HEK293 (cell line): ENCODE measurements around the gene NCLN.

Experiments used
- CTCF ChIA-PET: fragments of 350-600 bp; formaldehyde crosslinking; extraction: SDS; loops from one replicate; lab custom pipeline; 2021; ENCODE audit warnings: antibody characterized with exemption; lab: Yijun Ruan, JAX
- POLR2A ChIA-PET: fragments of 300-600 bp; formaldehyde crosslinking; extraction: SDS; loops from one replicate; lab custom pipeline; 2020; ENCODE audit warnings: antibody characterized with exemption, inconsistent platforms; lab: Yijun Ruan, JAX
- H3K27ac ChIP-seq: fragments of 200-500 bp; sonication (Bioruptor generic); 2 replicates; pipeline ENCODE4 v1.5.1; 2014; ENCODE audit warnings: low read depth, low read length, control low read depth, inconsistent platforms; ENCODE audit errors: extremely low read depth
- H3K36me3 ChIP-seq, 2 experiments: fragments of 200-500 bp in 1 of 2; sonication (Bioruptor generic) in 1 of 2; 1 replicate in 1 of 2; 2 replicates in 1 of 2; pipeline ENCODE4 v1.5.1; 2014 to 2017; ENCODE audit warnings: inconsistent platforms in 2 of 2, low read length in 2 of 2; ENCODE audit not compliant: control insufficient read depth in 2 of 2, insufficient read depth in 1 of 2
- H3K4me1 ChIP-seq: fragments of 200-500 bp; sonication (Bioruptor generic); 2 replicates; pipeline ENCODE4 v1.5.1; 2014; ENCODE audit warnings: mild to moderate bottlenecking, low read length, inconsistent platforms; ENCODE audit not compliant: control insufficient read depth, insufficient read depth
- H3K4me3 ChIP-seq: 2 replicates; pipeline ENCODE4 v1.5.1; 2011; ENCODE audit warnings: low read depth, mild to moderate bottlenecking, control low read depth, low read length, moderate library complexity
- H3K9me3 ChIP-seq: fragments of 200-500 bp; sonication (Bioruptor generic); 2 replicates; pipeline ENCODE4 v1.5.1; 2014; ENCODE audit warnings: low read depth, low read length, inconsistent platforms; ENCODE audit not compliant: control insufficient read depth, insufficient read depth
- EGR2 ChIP-seq: fragments of 450-650 bp; formaldehyde crosslinking; IDR thresholded peaks from 2 replicates; pipeline ENCODE4 v1.5.1; 2016; ENCODE audit warnings: low read depth, missing biosample characterization, missing genetic modification characterization
- MZF1 ChIP-seq: fragments of 450-650 bp; formaldehyde crosslinking; IDR thresholded peaks from 2 replicates; pipeline ENCODE4 v1.5.1; 2017; ENCODE audit warnings: missing biosample characterization, missing genetic modification characterization, borderline replicate concordance
- SP7 ChIP-seq: fragments of 450-650 bp; formaldehyde crosslinking; IDR thresholded peaks from 2 replicates; pipeline ENCODE4 v1.5.1; 2016; ENCODE audit warnings: missing biosample characterization, missing genetic modification characterization
- YY2 ChIP-seq: fragments of 450-650 bp; formaldehyde crosslinking; IDR thresholded peaks from 2 replicates; pipeline ENCODE4 v1.5.1; 2016; ENCODE audit warnings: missing biosample characterization, missing genetic modification characterization
- ZBTB17 ChIP-seq: fragments of 450-650 bp; formaldehyde crosslinking; IDR thresholded peaks from 2 replicates; pipeline ENCODE4 v1.5.1; 2016; ENCODE audit warnings: missing biosample characterization, missing genetic modification characterization
- ZFHX2 ChIP-seq: fragments of 450-650 bp; formaldehyde crosslinking; conservative IDR thresholded peaks from 2 replicates; pipeline ENCODE4 v1.5.1; 2016; ENCODE audit warnings: missing biosample characterization, missing genetic modification characterization
- ZFP41 ChIP-seq: fragments of 450-650 bp; formaldehyde crosslinking; IDR thresholded peaks from 2 replicates; pipeline ENCODE4 v1.5.1; 2016; ENCODE audit warnings: missing biosample characterization, missing genetic modification characterization, borderline replicate concordance
- ZNF155 ChIP-seq: fragments of 450-650 bp; formaldehyde crosslinking; IDR thresholded peaks from 2 replicates; pipeline ENCODE4 v1.5.1; 2016; ENCODE audit warnings: missing biosample characterization, missing genetic modification characterization
- ZNF366 ChIP-seq: fragments of 450-650 bp; formaldehyde crosslinking; conservative IDR thresholded peaks from 2 replicates; pipeline ENCODE4 v1.5.1; 2016; ENCODE audit warnings: missing biosample characterization, missing genetic modification characterization
- ZNF501 ChIP-seq: fragments of 450-650 bp; formaldehyde crosslinking; IDR thresholded peaks from 2 replicates; pipeline ENCODE4 v1.5.1; 2016; ENCODE audit warnings: missing biosample characterization, missing genetic modification characterization
- ZNF521 ChIP-seq: fragments of 450-650 bp; formaldehyde crosslinking; IDR thresholded peaks from 2 replicates; pipeline ENCODE4 v1.5.1; 2017; ENCODE audit warnings: missing biosample characterization, mild to moderate bottlenecking, missing genetic modification characterization
- ZNF530 ChIP-seq: fragments of 450-650 bp; formaldehyde crosslinking; IDR thresholded peaks from 2 replicates; pipeline ENCODE4 v1.5.1; 2016; ENCODE audit warnings: low read depth, missing biosample characterization, missing genetic modification characterization
- ZNF571 ChIP-seq: fragments of 450-650 bp; formaldehyde crosslinking; IDR thresholded peaks from 2 replicates; pipeline ENCODE4 v1.5.0; 2017; ENCODE audit warnings: missing biosample characterization, missing genetic modification characterization
- ZNF629 ChIP-seq: fragments of 450-650 bp; formaldehyde crosslinking; IDR thresholded peaks from 2 replicates; pipeline ENCODE4 v1.5.1; 2017; ENCODE audit warnings: missing biosample characterization, missing genetic modification characterization
- ZNF658 ChIP-seq: fragments of 450-650 bp; formaldehyde crosslinking; IDR thresholded peaks from 2 replicates; pipeline ENCODE4; 2016; ENCODE audit warnings: missing biosample characterization, missing genetic modification characterization
- ZNF677 ChIP-seq: fragments of 450-650 bp; IDR thresholded peaks from 2 replicates; pipeline ENCODE4 v1.5.0; 2018; ENCODE audit warnings: missing biosample characterization, mild to moderate bottlenecking, missing genetic modification characterization, moderate library complexity
- ZNF791 ChIP-seq: fragments of 450-650 bp; formaldehyde crosslinking; IDR thresholded peaks from 2 replicates; pipeline ENCODE4 v1.5.1; 2016; ENCODE audit warnings: missing biosample characterization, missing genetic modification characterization
- ZNF830 ChIP-seq: fragments of 450-650 bp; IDR thresholded peaks from 2 replicates; pipeline ENCODE4 v1.5.0; 2018; ENCODE audit warnings: missing biosample characterization, missing genetic modification characterization, low read depth, mild to moderate bottlenecking, moderate library complexity
- TF ChIP-seq, protein P1 (sequence below): IDR thresholded peaks from 2 replicates; pipeline ENCODE4 v1.6.1; 2011; ENCODE audit warnings: mild to moderate bottlenecking, low read depth, low read length, borderline replicate concordance
- TF ChIP-seq, protein P2 (sequence below): fragments of 450-650 bp; formaldehyde crosslinking; IDR thresholded peaks from 2 replicates; pipeline ENCODE4 v1.5.1; 2016; ENCODE audit warnings: missing biosample characterization, missing genetic modification characterization, low read depth
- TF ChIP-seq, protein P3 (sequence below): fragments of 450-650 bp; formaldehyde crosslinking; conservative IDR thresholded peaks from 2 replicates; pipeline ENCODE4 v1.5.1; 2016; ENCODE audit warnings: low read depth, missing biosample characterization, missing genetic modification characterization
- TF ChIP-seq, protein P4 (sequence below): fragments of 450-650 bp; formaldehyde crosslinking; IDR thresholded peaks from 2 replicates; pipeline ENCODE4 v1.5.1; 2017; ENCODE audit warnings: missing biosample characterization, mild to moderate bottlenecking, missing genetic modification characterization, moderate library complexity
- TF ChIP-seq, protein P5 (sequence below): fragments of 450-650 bp; formaldehyde crosslinking; IDR thresholded peaks from 2 replicates; pipeline ENCODE4 v1.5.1; 2016; ENCODE audit warnings: missing biosample characterization, missing genetic modification characterization

The NCLN gene

DNA sequence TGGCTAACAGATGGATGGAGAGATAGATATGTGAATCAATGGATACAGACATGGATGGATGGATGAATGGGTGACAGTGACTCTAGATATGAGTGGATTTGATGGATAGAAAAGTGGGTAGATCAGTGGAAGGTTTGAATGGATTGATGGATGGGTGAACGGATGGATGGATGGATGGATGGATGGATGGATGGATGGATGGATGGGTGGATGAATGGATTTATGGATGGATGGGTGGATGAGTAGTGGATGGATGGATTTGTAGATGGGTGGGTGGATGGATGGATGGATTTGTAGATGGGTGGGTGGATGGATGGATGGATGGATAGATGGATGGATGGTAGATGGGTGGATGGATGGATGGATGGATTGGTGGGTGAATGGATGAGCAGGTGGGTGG, 45.6 kb downstream of the NCLN start:
- peak; percentile 99 for TF ChIP-seq ZNF366 (tag by site-specific recombination)
- TF ChIP-seq ZBTB17 (tag by site-specific recombination): peak; percentile 99
- no peak for TF ChIP-seq ZNF791 (tag by site-specific recombination)
- peak; percentile 43; the same call in 1 of the 2 replicates for TF ChIP-seq EGR2 (tag by site-specific recombination)
- no peak for TF ChIP-seq MZF1
- TF ChIP-seq ZFHX2 (tag by site-specific recombination): peak; percentile 49; the same call in 1 of the 2 replicates
- TF ChIP-seq, protein P1, sequence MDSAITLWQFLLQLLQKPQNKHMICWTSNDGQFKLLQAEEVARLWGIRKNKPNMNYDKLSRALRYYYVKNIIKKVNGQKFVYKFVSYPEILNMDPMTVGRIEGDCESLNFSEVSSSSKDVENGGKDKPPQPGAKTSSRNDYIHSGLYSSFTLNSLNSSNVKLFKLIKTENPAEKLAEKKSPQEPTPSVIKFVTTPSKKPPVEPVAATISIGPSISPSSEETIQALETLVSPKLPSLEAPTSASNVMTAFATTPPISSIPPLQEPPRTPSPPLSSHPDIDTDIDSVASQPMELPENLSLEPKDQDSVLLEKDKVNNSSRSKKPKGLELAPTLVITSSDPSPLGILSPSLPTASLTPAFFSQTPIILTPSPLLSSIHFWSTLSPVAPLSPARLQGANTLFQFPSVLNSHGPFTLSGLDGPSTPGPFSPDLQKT: no peak
- no peak for TF ChIP-seq ZNF629 (tag by site-specific recombination)
- Histone ChIP-seq H3K27ac (no peak overlapping the region), H3K36me3 (no peaks in the 10 kb centered on the region), H3K4me1 (no peaks in the 10 kb centered on the region), H3K9me3 (no peaks in the 10 kb centered on the region), H3K4me3 (no peak overlapping the region)
- POLR2A ChIA-PET: no interaction called here
- CTCF ChIA-PET: interaction anchor here (0.9 kb wide), 1 partner anchor 30 kb away, joined by 3 read pairs; no protein-coding TSS in a partner anchor

DNA sequence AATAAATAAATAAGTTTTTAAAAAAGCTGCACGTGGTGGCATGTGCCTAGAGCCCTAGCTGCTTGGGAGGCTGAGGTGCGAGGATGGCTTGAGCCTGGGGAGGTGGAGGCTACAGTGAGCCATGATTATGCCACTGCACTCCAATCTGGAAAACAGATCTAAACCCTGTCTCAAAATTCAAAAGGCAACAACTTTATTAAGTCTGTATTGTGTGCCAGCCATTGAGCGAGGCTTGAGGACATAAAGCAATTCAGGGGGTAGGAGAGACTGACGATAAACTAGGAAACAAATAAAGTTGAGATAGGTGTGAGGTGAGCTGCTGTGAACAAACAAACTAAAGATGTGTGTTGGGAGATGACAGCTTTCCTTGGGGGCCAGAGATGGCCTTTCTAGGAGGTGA, 47.4 kb downstream of the NCLN start:
- no peak overlapping the region for H3K4me3 ChIP-seq
- H3K27ac ChIP-seq: no peak overlapping the region
- ChIA-PET CTCF (interaction anchor here (1.6 kb wide), 1 partner anchor 9 kb away, joined by 11 read pairs; the partner anchor contains the start of gene CELF5), POLR2A (interaction anchor here (0.6 kb wide), 1 partner anchor 246 kb away, joined by 3 read pairs; no protein-coding TSS in a partner anchor)
- H3K9me3 ChIP-seq: no peaks in the 10 kb centered on the region
- no peaks in the 10 kb centered on the region for H3K36me3 ChIP-seq
- no peaks in the 10 kb centered on the region for H3K4me1 ChIP-seq
- TF ChIP-seq, protein P2, sequence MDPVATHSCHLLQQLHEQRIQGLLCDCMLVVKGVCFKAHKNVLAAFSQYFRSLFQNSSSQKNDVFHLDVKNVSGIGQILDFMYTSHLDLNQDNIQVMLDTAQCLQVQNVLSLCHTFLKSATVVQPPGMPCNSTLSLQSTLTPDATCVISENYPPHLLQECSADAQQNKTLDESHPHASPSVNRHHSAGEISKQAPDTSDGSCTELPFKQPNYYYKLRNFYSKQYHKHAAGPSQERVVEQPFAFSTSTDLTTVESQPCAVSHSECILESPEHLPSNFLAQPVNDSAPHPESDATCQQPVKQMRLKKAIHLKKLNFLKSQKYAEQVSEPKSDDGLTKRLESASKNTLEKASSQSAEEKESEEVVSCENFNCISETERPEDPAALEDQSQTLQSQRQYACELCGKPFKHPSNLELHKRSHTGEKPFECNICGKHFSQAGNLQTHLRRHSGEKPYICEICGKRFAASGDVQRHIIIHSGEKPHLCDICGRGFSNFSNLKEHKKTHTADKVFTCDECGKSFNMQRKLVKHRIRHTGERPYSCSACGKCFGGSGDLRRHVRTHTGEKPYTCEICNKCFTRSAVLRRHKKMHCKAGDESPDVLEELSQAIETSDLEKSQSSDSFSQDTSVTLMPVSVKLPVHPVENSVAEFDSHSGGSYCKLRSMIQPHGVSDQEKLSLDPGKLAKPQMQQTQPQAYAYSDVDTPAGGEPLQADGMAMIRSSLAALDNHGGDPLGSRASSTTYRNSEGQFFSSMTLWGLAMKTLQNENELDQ: no peak
- TF ChIP-seq ZNF155 (tag by site-specific recombination) (no peak), ZNF830 (no peak), ZNF677 (tag by site-specific recombination) (no peak), ZFP41 (tag by site-specific recombination) (no peak), SP7 (tag by site-specific recombination) (no peak), ZNF530 (tag by site-specific recombination) (no peak), YY2 (tag by site-specific recombination) (no peak), ZNF571 (tag by site-specific recombination) (no peak), ZNF501 (tag by site-specific recombination) (no peak), ZNF658 (tag by site-specific recombination) (no peak), ZNF521 (tag by site-specific recombination) (no peak)
- TF ChIP-seq, protein P3, sequence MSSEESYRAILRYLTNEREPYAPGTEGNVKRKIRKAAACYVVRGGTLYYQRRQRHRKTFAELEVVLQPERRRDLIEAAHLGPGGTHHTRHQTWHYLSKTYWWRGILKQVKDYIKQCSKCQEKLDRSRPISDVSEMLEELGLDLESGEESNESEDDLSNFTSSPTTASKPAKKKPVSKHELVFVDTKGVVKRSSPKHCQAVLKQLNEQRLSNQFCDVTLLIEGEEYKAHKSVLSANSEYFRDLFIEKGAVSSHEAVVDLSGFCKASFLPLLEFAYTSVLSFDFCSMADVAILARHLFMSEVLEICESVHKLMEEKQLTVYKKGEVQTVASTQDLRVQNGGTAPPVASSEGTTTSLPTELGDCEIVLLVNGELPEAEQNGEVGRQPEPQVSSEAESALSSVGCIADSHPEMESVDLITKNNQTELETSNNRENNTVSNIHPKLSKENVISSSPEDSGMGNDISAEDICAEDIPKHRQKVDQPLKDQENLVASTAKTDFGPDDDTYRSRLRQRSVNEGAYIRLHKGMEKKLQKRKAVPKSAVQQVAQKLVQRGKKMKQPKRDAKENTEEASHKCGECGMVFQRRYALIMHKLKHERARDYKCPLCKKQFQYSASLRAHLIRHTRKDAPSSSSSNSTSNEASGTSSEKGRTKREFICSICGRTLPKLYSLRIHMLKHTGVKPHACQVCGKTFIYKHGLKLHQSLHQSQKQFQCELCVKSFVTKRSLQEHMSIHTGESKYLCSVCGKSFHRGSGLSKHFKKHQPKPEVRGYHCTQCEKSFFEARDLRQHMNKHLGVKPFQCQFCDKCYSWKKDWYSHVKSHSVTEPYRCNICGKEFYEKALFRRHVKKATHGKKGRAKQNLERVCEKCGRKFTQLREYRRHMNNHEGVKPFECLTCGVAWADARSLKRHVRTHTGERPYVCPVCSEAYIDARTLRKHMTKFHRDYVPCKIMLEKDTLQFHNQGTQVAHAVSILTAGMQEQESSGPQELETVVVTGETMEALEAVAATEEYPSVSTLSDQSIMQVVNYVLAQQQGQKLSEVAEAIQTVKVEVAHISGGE (tag by site-specific recombination): no peak
- TF ChIP-seq, protein P4, sequence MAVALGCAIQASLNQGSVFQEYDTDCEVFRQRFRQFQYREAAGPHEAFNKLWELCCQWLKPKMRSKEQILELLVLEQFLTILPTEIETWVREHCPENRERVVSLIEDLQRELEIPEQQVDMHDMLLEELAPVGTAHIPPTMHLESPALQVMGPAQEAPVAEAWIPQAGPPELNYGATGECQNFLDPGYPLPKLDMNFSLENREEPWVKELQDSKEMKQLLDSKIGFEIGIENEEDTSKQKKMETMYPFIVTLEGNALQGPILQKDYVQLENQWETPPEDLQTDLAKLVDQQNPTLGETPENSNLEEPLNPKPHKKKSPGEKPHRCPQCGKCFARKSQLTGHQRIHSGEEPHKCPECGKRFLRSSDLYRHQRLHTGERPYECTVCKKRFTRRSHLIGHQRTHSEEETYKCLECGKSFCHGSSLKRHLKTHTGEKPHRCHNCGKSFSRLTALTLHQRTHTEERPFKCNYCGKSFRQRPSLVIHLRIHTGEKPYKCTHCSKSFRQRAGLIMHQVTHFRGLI (tag by site-specific recombination): no peak
- TF ChIP-seq, protein P5, sequence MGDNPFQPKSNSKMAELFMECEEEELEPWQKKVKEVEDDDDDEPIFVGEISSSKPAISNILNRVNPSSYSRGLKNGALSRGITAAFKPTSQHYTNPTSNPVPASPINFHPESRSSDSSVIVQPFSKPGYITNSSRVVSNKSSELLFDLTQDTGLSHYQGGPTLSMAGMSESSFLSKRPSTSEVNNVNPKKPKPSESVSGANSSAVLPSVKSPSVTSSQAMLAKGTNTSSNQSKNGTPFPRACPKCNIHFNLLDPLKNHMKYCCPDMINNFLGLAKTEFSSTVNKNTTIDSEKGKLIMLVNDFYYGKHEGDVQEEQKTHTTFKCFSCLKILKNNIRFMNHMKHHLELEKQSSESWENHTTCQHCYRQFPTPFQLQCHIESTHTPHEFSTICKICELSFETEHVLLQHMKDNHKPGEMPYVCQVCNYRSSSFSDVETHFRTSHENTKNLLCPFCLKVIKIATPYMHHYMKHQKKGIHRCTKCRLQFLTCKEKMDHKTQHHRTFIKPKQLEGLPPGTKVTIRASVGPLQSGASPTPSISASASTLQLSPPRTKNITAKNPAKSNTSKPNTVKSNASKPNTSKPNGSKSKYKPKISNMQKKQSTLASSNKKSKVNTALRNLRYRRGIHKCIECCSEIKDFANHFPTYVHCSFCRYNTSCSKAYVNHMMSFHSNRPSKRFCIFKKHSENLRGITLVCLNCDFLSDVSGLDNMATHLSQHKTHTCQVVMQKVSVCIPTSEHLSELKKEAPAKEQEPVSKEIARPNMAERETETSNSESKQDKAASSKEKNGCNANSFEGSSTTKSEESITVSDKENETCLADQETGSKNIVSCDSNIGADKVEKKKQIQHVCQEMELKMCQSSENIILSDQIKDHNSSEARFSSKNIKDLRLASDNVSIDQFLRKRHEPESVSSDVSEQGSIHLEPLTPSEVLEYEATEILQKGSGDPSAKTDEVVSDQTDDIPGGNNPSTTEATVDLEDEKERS: no peak
